Type B pancreatic cell (in vitro differentiated cells): ENCODE results near the gene CLEC7A. TPM values are rescaled to one million over a fixed set of nuclear protein-coding genes. Genes with fewer than 3 reads are reported as not detected.
A peak's percentile ranks its signal among the peaks of the same experiment; 100 is the strongest.

Experiments used
- DNase-seq: peaks from one replicate; pipeline ENCODE4 v3.0.0; 2021; ENCODE audit warnings: mixed read lengths; ENCODE audit not compliant: unreplicated experiment; ENCODE audit errors: extremely low spot score
- H3K27ac Mint-ChIP-seq: 2 replicates; pipeline ENCODE4 v1.8.0; 2021; ENCODE audit warnings: mild to moderate bottlenecking, mixed read lengths
- H3K27me3 Mint-ChIP-seq: 2 replicates; pipeline ENCODE4 v1.8.0; 2021; ENCODE audit warnings: mixed read lengths
- H3K36me3 Mint-ChIP-seq: 2 replicates; pipeline ENCODE4 v1.8.0; 2021; ENCODE audit warnings: mixed read lengths
- H3K4me1 Mint-ChIP-seq: one replicate; pipeline ENCODE4 v1.8.0; 2021; ENCODE audit warnings: mixed read lengths; ENCODE audit not compliant: unreplicated experiment
- H3K4me3 Mint-ChIP-seq: 2 replicates; pipeline ENCODE4 v1.8.0; 2021; ENCODE audit warnings: mild to moderate bottlenecking, mixed read lengths
- H3K9me3 Mint-ChIP-seq: 2 replicates; pipeline ENCODE4 v1.8.0; 2021; ENCODE audit warnings: mixed read lengths
- CTCF ChIP-seq: fragments of 200-600 bp; sonication (generic); conservative IDR thresholded peaks from 2 replicates; pipeline ENCODE4 v1.5.0; 2021; ENCODE audit warnings: antibody characterized with exemption, mild to moderate bottlenecking
- total RNA-seq: library from RNA; stranded (reverse); gene quantifications from 2 replicates; pipeline ENCODE4 v1.2.1, GENCODE V29; 2021; ENCODE audit warnings: low replicate concordance

CLEC7A gene
- total RNA-seq, 1 donor from 2014 or later = 1.8 TPM

- no peaks in the 10 kb centered on the region for H3K4me1 Mint-ChIP-seq
- peaks cover 10% of the 10 kb centered on the region for H3K9me3 Mint-ChIP-seq
- TF ChIP-seq CTCF = no peak
- peak overlapping the region; percentile 59 for H3K4me3 Mint-ChIP-seq
- H3K27ac Mint-ChIP-seq = no peak overlapping the region
- peaks cover 9% of the 10 kb centered on the region for H3K27me3 Mint-ChIP-seq
- DNase-seq = no peak
- peaks cover 5% of the 10 kb centered on the region for H3K36me3 Mint-ChIP-seq
Measured at GRCh38 chr12:10128687-10129086, 1.3 kb downstream of the CLEC7A start.

- TF ChIP-seq CTCF = no peak
- no peak overlapping the region for H3K27ac Mint-ChIP-seq
- peaks cover 4% of the 10 kb centered on the region for H3K9me3 Mint-ChIP-seq
- no peak for DNase-seq
- no peaks in the 10 kb centered on the region for H3K4me1 Mint-ChIP-seq
- H3K36me3 Mint-ChIP-seq = peaks cover 5% of the 10 kb centered on the region
- H3K27me3 Mint-ChIP-seq = peaks cover 9% of the 10 kb centered on the region
- no peak overlapping the region for H3K4me3 Mint-ChIP-seq
Measured at GRCh38 chr12:10126413-10126812, 3.6 kb downstream of the CLEC7A start.

- H3K27me3 Mint-ChIP-seq = no peaks in the 10 kb centered on the region
- no peak overlapping the region for H3K4me3 Mint-ChIP-seq
- no peak overlapping the region for H3K27ac Mint-ChIP-seq
- no peak for DNase-seq
- no peaks in the 10 kb centered on the region for H3K36me3 Mint-ChIP-seq
- no peak for TF ChIP-seq CTCF
- no peaks in the 10 kb centered on the region for H3K4me1 Mint-ChIP-seq
- H3K9me3 Mint-ChIP-seq = no peaks in the 10 kb centered on the region
Measured at GRCh38 chr12:10122689-10123088, 7.3 kb downstream of the CLEC7A start.

- Mint-ChIP-seq H3K27me3 (no peaks in the 10 kb centered on the region), H3K9me3 (no peaks in the 10 kb centered on the region), H3K4me3 (no peak overlapping the region), H3K4me1 (no peaks in the 10 kb centered on the region), H3K27ac (no peak overlapping the region), H3K36me3 (no peaks in the 10 kb centered on the region)
- no peak for DNase-seq
- TF ChIP-seq CTCF = no peak
Measured at GRCh38 chr12:10121278-10121677, 8.7 kb downstream of the CLEC7A start.

GRCh38 chr12:10119066-10119465 lies 10.9 kb downstream of the CLEC7A start:
- Mint-ChIP-seq H3K4me1 (no peaks in the 10 kb centered on the region), H3K27ac (no peak overlapping the region), H3K4me3 (no peak overlapping the region), H3K9me3 (no peaks in the 10 kb centered on the region), H3K27me3 (no peaks in the 10 kb centered on the region), H3K36me3 (peaks cover 4% of the 10 kb centered on the region)
- no peak for DNase-seq
- TF ChIP-seq CTCF = no peak

- Mint-ChIP-seq H3K27ac (no peak overlapping the region), H3K27me3 (no peaks in the 10 kb centered on the region), H3K4me1 (no peaks in the 10 kb centered on the region), H3K36me3 (peaks cover 4% of the 10 kb centered on the region), H3K4me3 (no peak overlapping the region), H3K9me3 (no peaks in the 10 kb centered on the region)
- no peak for DNase-seq
- no peak for TF ChIP-seq CTCF
Measured at GRCh38 chr12:10115890-10116289, 14.1 kb downstream of the CLEC7A start.
